ENCODE data around the gene SERPINC1. TPM values are rescaled to one million over a fixed set of nuclear protein-coding genes. Genes with fewer than 3 reads are reported as not detected.

Gene SERPINC1
- total RNA-seq, 4 donors from 2014 or later, result 0.31 to 2.3 TPM; not detected in 2

DNA sequence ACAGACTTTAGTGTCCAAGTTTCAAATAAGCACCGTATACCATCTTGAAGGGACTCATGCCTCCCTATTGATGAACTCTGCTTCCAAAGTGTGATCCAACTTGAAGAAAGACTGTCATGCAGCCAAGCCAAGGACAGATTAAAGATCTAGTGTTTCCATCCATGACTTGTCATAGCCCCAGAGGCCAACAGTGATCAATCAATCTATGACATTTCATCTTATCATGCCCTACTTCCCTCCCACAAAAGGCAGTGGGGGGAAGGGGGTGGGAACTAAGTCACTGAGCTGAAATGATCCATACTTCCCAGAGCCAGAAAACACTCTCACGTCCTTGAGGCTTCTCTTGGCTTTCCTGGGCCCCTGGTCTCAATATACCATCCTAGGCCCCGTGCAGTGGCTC lies 4.0 kb downstream of the SERPINC1 start:
- Histone ChIP-seq H3K36me3 (no peaks in the 10 kb centered on the region), H3K9me3 (no peaks in the 10 kb centered on the region), H3K27ac (no peak overlapping the region), H3K4me3 (no peak overlapping the region), H3K4me1 (no peaks in the 10 kb centered on the region), H3K27me3 (no peaks in the 10 kb centered on the region)
- 86% methylated on average over 3 of the region's 3 CpGs for WGBS
- no peak for DNase-seq (ENCODE audit: low spot score in 2 of 2)
- TF ChIP-seq, protein P1, sequence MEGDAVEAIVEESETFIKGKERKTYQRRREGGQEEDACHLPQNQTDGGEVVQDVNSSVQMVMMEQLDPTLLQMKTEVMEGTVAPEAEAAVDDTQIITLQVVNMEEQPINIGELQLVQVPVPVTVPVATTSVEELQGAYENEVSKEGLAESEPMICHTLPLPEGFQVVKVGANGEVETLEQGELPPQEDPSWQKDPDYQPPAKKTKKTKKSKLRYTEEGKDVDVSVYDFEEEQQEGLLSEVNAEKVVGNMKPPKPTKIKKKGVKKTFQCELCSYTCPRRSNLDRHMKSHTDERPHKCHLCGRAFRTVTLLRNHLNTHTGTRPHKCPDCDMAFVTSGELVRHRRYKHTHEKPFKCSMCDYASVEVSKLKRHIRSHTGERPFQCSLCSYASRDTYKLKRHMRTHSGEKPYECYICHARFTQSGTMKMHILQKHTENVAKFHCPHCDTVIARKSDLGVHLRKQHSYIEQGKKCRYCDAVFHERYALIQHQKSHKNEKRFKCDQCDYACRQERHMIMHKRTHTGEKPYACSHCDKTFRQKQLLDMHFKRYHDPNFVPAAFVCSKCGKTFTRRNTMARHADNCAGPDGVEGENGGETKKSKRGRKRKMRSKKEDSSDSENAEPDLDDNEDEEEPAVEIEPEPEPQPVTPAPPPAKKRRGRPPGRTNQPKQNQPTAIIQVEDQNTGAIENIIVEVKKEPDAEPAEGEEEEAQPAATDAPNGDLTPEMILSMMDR (IDR thresholded peaks at IDR 0.05), result no peak
- TF ChIP-seq EP300 (IDR thresholded peaks at IDR 0.05), result no peak
- TF ChIP-seq POLR2A (IDR thresholded peaks at IDR 0.05), result no peak
- no peak for TF ChIP-seq POLR2AphosphoS5 (IDR thresholded peaks at IDR 0.05)

DNA sequence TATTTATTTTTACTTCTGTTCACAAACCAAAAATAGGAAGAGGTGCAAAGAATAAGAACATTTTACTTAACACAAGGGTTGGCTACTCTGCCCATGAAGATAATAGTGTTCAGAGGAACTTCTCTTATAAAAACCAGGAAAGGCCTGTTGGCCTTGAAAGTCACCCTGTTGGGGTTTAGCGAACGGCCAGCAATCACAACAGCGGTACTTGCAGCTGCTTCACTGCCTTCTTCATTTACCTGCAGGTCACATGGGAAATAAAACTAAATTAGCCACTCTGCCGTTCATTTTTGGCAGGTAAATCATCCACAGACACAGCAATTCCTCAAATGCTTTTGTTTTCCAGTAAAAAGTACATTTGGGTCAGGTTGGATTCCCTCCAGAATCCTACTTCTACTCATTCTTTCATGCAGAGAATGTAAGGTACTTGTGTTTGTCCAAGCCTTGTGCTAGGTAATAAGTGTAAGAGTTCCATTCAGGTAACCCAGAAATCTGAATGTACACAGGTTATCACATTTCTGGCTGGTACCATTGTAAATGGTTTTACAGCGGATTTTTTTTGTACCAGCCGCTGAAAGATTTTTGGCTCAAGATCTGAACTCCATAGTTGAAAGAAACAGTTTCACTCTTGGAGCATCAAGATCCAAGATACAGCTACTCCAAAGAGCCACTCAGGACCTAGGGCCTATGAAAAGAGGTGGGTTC lies 13.1 kb downstream of the SERPINC1 start:
- TF ChIP-seq POLR2AphosphoS5 (IDR thresholded peaks at IDR 0.05) (no peak), POLR2A (IDR thresholded peaks at IDR 0.05) (no peak), EP300 (IDR thresholded peaks at IDR 0.05) (no peak)
- TF ChIP-seq, protein P1 (IDR thresholded peaks at IDR 0.05), result no peak
- H3K27ac ChIP-seq, result no peak overlapping the region
- H3K9me3 ChIP-seq, result no peaks in the 10 kb centered on the region
- H3K4me1 ChIP-seq, result no peaks in the 10 kb centered on the region
- DNase-seq (ENCODE audit: low spot score in 2 of 2), result no peak
- no peak overlapping the region for H3K4me3 ChIP-seq
- WGBS, result 87% methylated on average over 6 of the region's 6 CpGs
- H3K36me3 ChIP-seq, result no peaks in the 10 kb centered on the region
- H3K27me3 ChIP-seq, result no peaks in the 10 kb centered on the region

DNA sequence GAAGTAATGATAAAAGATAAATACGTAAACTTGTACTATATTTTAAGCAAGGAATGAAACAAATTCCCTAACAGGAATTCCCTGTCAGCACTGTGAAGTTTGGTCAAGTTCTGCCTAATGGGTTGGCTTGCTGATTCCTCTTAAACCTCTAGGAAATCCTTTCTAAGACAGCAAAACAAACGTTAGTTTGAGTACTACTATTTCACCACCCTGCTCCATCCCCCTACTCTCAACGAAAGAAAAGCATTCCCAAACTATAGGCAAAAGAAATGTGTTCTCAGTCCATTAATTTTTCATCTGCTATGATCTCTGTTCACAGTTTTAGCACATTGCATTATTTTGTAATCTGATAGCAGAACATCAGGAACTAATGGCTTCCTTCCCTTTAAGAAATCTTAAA lies 16.1 kb downstream of the SERPINC1 start:
- TF ChIP-seq EP300 (IDR thresholded peaks at IDR 0.05) (no peak), POLR2AphosphoS5 (IDR thresholded peaks at IDR 0.05) (no peak), POLR2A (IDR thresholded peaks at IDR 0.05) (no peak)
- TF ChIP-seq, protein P1 (IDR thresholded peaks at IDR 0.05), result no peak
- 64% methylated on average over 3 of the region's 3 CpGs for WGBS

DNA sequence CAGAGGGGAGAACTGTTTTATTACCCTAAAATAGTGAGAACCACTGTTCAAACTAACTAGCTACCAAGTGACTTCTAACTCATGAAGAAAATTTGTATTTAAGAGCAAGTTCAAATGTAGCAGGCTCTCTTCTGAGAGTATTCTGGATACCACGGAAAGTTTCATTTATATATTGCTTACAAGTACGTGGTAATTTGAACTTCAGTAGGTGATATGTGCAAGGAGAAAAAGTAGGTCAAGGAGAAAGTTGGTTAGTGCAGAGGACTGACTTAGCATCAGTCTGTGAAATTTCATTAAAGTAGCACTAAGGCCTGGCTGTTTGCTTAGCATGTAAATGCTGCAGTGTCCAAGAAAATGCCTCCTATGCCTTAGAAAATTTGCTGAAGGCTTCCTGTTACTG lies 16.7 kb downstream of the SERPINC1 start:
- TF ChIP-seq POLR2AphosphoS5 (IDR thresholded peaks at IDR 0.05) (no peak), POLR2A (IDR thresholded peaks at IDR 0.05) (no peak), EP300 (IDR thresholded peaks at IDR 0.05) (no peak)
- TF ChIP-seq, protein P1 (IDR thresholded peaks at IDR 0.05), result no peak
- no peaks in the 10 kb centered on the region for H3K9me3 ChIP-seq
- 80% methylated on average over 2 of the region's 2 CpGs for WGBS

More for the DNA sequence above, 16.1 kb downstream of the SERPINC1 start:
- peaks cover 3% of the 10 kb centered on the region for H3K36me3 ChIP-seq
- no peaks in the 10 kb centered on the region for H3K4me1 ChIP-seq
- H3K4me3 ChIP-seq, result no peak overlapping the region
- no peak overlapping the region for H3K27ac ChIP-seq
- no peak for DNase-seq (ENCODE audit: low spot score in 2 of 2)
- H3K9me3 ChIP-seq, result no peaks in the 10 kb centered on the region
- H3K27me3 ChIP-seq, result no peaks in the 10 kb centered on the region

DNA sequence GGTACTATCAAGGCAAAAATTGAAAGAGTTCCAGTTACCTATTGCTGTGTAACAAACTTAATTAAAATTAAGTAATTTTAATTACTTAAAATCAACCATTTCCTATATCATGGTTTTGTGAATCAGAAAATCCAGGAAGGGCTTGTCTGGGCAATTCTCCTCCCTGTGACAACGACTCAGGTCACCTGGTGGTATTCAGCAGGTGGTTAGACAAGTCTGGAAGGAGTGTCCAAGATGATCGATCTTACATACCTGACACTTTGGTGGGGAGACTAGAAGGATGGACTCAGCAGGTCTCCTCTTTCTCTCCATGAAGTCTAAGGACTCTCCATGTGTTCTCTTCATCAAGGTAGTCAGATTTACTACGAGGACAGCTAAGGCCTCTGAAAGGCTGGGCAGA lies 22.9 kb downstream of the SERPINC1 start:
- H3K4me3 ChIP-seq, result no peak overlapping the region
- H3K27ac ChIP-seq, result no peak overlapping the region
- H3K27me3 ChIP-seq, result no peaks in the 10 kb centered on the region
- H3K9me3 ChIP-seq, result no peaks in the 10 kb centered on the region
- TF ChIP-seq EP300 (IDR thresholded peaks at IDR 0.05) (no peak), POLR2A (IDR thresholded peaks at IDR 0.05) (no peak), POLR2AphosphoS5 (IDR thresholded peaks at IDR 0.05) (no peak)
- TF ChIP-seq, protein P1 (IDR thresholded peaks at IDR 0.05), result no peak
- H3K36me3 ChIP-seq, result peaks cover 10% of the 10 kb centered on the region
- H3K4me1 ChIP-seq, result no peaks in the 10 kb centered on the region
- no peak for DNase-seq (ENCODE audit: low spot score in 2 of 2)
- WGBS, result 59% methylated on average over 3 of the region's 3 CpGs

More for the DNA sequence above, 16.7 kb downstream of the SERPINC1 start:
- no peak overlapping the region for H3K4me3 ChIP-seq
- no peak overlapping the region for H3K27ac ChIP-seq
- H3K27me3 ChIP-seq, result no peaks in the 10 kb centered on the region
- H3K4me1 ChIP-seq, result no peaks in the 10 kb centered on the region
- H3K36me3 ChIP-seq, result peaks cover 3% of the 10 kb centered on the region
- no peak for DNase-seq (ENCODE audit: low spot score in 2 of 2)

Measured in suprapubic skin (tissue), 4 donors.